HG03103 (cell line): ENCODE results near the gene BCL2L1.
A peak's percentile ranks its signal among the peaks of the same experiment; 100 is the strongest.

Experiments
- ATAC-seq: cut with Tn5 transposase; IDR thresholded peaks from one replicate; pipeline ENCODE4 v1.9.1; 2021; ENCODE audit warnings: low read depth; ENCODE audit not compliant: unreplicated experiment

BCL2L1 gene

DNA sequence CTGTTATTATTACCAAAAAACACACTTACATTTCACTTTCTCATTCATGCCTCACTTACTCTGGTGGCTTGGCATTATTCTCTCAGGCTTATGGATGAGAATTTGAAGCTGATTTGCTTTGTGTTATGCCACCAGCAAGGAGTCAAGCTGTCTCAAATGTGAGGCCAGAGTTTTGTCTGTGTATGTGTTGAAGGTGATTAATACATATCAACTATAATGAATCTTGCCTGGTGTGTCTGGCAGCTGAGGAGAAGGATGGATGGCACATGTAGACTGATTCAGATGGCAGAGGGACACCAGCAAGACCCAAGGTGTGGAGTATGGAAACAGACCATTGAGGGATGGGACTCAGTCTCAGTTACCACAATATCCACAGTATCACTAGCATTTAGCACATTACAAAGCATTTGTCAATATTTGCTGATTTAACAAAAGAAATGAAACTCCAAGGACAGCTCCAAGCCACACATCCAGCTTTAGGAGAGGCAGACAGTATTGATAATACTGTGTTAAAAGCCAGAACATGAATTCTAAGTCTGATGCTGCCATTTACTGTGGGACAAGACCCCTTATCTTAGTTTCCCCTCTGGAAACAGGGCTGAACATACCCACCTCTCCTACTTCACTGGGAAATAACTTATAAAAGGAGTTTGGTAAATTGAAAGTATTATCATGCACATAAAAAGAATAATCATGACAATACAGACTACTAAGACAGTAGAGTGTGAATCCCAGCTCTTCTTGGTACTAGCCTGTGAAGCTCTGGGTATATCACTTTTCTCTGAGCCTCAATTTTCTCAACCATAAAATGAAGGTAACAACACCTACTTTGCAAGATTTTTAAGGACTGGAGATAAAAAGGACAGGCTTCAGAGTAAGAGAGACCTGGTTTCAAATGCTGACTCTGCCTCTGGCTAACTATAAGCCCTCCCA, 11.2 kb downstream of the BCL2L1 start:
- no peak for ATAC-seq

DNA sequence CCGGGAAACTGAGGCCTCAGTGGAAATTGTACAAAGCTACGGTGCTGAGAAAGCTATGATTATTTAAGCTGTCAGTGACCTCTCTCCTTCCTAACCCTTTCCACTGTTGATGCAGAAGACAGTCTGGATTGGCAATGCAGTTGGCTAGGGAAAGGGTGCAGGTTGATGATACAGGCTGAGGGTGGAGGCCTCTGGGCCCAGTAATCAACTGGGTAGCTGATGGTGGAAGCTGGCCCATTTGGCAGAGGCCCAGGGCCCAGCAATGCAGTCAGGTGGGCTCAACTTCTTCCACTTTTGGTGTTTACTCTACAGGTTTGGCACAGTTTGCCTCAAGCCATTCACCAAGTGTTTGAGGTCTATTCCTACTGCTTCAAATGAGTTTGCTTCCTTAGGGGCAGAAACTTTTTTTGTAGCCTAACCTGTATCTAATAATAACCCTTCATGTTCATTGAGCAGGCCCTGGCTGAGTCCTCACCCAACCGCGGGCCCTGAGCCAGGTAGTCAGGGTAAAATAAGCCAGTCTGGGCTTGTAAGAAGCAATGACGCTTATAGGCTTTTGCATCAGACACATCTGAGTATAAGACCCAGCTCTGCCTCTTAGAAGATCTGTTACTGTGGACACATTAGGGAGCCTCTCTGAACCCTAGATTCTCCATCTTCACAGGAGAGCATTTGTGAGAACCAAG, 12.1 kb downstream of the BCL2L1 start:
- no peak for ATAC-seq

GRCh38 chr20:31709939-31710338, 12.7 kb downstream of the BCL2L1 start:
- no peak for ATAC-seq

DNA sequence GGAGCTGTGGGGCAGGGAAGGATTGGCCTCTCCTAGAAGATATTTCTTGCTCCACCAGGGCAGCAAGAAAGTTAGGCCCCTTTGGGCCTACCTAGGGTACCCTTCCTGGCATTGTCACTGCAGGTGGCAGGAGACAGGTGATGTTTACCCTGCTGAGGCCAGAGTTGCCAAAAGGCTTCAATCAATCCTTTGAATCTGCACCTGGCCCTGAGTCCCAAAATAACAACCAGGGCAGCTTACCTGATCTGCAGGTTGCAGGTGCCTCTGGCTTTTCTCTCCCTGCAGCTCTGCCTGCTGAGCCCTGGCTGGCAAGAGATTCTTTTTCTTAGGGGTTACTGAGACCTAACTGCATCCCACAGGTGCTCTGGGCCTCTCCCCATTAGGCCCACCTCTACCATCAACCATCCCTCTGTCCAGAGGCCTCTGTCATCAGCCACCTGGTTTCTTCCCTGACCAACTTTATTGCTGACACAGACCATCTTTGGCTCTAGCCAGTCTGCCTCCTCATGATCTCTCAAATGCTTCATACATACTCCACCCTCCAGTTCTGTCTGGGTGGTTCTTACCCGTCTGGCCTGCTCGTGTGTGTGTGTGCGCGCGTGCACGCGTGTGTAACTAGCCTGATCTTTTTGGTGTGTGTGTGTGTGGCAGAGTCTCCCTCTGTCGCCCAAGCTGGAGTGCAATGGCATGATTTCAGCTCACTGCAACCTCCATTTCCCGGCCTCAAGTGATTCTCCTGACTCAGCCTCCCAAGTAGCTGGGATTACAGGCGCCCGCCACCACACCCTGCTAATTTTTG, 13.7 kb downstream of the BCL2L1 start:
- ATAC-seq: no peak

GRCh38 chr20:31707994-31708735, 14.5 kb downstream of the BCL2L1 start:
- ATAC-seq: no peak

- no peak for ATAC-seq
Observed at GRCh38 chr20:31707258-31707615, 15.4 kb downstream of the BCL2L1 start.

DNA sequence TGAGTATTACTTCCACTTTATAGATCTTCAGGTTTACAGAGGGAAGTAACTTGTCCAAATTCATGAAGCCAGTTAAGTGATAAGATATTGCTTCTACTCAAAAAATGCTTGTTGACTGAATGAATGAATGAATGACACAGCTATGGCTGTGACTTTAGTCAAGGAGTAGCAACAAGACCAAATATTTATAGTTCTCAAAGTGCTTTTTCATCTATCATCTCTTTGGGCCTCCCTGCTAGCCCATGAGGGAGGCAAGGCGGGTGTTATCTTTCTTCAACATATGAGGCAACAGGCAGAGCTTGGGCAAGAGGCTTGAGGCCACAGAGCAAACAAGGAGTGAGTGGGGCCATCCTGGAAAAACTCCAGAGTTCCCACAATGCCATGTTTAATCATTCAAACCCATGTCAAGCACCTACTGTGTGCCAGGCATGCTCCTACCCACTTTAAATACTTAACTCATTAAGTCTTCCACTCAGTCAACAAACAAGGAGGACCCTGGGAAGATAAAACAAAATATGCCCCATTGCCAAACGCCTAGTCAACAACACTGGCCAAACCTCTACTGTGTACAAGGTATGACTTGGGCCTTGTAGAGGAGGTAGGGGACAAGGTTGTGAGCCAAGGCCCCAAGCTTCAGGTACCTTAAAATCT, 15.9 kb downstream of the BCL2L1 start:
- no peak for ATAC-seq

DNA sequence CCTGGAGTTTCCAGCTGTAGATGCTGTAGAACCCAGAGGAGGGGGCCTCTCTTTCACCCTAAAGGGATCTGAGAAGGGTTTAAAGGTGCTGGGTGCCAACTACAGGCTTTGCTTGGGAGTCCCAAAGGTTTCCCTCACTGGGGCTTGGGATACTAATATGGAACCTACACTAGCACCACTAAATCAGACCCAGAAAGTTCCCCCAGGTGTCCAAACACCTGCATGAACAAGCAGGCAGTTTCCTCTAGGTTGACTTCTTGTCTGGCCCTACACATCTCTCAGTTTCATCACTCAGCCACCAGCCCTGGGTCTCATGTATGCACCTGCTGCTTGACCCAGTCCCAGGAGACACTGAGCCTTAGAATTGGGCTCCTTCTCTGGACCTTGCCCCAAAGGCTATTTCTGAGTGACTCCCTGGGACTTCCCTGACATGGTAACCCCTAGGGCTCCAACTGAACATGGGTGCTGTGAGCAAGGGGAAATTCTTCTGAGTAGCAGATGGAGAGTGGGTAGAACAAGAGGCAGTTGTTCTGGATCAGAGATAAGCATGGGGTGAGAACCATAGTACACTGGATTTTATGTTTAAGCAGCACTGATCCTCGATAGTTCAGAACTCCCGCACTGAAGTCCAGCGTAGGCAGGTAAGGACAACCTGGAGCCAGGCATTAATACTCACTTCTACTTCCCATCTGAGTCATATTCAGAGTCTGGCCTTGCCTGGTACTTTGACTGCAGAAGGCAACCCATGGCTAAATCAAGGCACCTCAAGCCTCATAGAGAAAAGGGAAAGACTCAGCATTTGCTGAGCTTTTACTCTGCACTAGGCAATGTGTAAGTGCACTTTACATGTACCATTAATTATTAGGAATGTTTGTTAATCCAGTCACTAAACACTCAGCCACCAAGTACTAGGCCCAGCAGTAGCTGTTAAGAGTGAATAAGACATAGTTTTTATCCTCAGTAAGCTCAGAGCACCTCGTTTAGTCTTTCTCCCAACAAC, 16.8 kb downstream of the BCL2L1 start:
- peak; percentile 68 for ATAC-seq

DNA sequence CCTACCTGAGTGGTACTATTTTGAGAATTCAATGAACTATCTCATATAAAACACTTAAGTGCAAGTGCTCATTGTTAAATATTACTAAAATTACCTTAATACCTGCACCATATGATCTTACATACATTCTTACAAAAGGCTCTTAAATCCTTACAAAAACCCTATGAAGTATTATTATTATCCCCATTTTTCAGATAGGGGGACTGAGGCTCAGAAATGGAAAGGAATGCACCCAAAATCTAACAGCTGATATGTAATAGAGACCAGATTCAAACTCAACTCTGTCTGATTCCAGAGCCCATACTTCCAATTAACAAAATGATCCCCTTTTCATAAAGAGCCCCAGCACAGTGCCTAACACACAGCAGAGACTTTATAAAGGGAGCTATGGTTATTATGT, 17.5 kb downstream of the BCL2L1 start:
- no peak for ATAC-seq

DNA sequence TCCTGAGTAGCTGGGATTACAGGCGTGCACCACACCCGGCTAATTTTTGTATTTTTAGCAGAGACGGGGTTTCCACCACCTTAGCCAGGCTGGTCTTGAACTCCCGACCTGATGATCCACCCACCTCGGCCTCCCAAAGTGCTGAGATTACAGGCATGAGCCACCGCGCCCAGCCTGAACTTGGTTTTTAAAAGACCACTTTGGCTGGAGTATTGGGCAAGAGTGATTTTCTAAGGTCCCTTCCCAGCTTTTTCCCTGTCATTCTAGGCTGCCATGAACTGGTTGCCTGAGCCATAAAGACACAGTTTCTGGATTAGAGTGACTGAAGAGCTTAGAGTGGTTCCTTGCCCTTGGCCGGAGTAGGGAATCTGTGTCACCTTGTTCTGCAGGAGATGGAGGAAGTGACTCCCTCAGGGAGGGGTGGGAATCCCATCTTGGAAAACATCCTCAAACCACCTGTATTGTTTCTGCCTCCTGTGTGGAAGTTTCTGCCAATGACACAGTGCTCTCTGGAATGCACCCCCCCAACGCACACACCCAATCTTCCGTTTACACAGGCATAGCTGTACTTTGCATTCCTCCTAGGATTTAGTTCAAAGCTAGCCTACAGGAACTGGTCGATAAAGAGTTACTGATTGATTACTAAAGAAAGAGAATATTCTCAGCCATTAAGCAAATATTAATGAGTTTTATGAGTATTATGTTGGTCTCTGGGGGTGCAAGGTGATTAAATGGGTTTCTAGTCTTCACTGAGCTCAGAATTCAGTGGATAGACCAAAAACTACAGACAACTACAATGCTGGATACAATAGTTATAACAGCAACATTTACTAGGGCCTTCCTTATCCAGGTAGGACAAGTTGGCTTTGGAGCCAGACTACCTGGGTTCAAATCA, 18.2 kb downstream of the BCL2L1 start:
- ATAC-seq: no peak

DNA sequence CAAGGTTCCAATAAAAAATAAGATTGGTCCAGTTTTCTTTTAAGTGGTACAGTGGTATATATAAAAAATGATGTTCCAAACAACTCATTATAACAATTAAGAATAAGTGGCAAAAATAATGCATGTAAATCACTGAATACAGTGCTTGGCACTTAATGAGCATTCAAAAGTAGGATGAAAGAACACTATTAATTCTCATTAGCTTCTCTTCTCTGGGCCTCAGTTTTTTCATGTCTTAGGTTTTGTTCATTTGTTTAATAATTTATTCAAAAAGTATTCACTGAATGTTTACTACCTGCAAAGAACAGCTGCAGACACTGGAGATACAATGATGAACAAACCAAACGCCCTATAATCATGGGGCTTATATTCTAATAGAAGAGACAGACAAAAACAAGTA, 21.1 kb downstream of the BCL2L1 start:
- ATAC-seq: no peak

GRCh38 chr20:31700747-31701146, 21.9 kb downstream of the BCL2L1 start:
- no peak for ATAC-seq

DNA sequence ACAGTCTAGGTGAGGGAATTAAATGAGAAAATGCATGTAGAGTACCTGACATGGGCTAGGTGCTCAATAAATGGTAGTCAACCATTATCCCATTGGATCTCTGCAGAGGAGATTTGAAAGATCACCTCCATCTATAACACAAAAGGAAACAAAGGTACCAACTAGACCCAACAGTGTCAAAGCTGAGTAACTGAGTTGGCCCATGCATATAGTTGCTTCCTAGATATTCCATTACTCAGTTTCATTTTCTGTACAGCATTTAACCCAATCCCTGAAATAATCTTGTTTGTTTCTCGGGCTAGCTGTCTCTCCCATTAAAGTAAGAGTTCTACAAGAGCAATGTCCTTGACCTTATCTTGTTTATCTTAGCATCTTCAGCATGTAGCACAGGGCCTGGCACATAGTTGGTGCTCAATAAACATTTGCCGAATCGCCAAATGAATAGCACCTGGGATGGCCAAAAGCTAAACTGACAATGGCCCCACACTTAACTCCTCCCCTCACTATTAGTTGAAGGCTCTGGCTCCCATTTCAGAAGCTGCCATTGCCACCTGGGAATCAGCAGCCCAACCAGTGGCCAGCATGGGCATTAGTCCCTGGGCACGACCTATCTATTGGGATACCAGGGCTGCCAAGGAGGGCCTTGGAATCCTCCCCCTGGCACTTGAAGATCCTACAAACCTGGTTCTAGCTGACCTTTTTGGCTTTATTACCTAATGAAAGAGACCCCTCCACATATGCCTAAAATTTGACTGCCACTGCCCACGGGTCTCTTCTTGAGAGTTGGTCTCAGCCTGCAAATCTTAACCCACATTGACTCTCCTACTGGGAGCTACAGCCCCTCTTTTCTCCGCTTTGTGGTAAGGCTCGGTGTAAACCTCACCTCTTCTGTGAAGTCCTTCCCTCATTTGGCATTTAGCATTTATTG, 22.6 kb downstream of the BCL2L1 start:
- no peak for ATAC-seq

- peak; percentile 99 for ATAC-seq
Observed at GRCh38 chr20:31698803-31699718, 23.6 kb downstream of the BCL2L1 start.

DNA sequence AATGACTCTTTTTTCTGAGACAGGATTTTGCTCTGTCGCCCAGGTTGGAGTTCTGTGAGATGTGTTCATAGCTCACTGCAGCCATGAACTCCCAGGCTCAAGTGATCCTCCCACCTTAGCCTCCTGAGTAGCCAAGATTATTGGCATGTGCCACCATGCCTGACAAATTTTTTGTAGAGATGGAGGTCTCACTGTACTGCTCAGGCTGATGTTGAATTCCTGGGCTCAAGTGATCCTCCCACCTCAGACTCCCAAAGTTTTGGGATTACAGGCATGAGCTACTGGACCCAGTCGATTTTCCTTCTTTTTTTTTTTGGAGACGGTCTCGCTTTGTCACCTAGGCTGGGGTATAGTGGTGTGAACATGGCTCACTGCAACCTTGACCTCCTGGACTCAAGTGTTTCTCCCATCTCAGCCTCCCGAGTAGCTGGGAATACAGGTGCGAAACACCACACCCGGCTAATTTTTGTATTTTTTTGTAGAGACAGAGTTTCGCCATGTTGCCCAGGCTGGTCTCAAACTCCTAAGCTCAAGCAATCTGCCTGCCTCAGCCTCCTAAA, 24.3 kb downstream of the BCL2L1 start:
- ATAC-seq: no peak
